ENCODE results near the gene CDS1. TPM values are rescaled to one million over a fixed set of nuclear protein-coding genes. Genes with fewer than 3 reads are reported as not detected.

CDS1 gene
- under 0.01 TPM in 1 of 2 replicates, not detected in the other for total RNA-seq

DNA sequence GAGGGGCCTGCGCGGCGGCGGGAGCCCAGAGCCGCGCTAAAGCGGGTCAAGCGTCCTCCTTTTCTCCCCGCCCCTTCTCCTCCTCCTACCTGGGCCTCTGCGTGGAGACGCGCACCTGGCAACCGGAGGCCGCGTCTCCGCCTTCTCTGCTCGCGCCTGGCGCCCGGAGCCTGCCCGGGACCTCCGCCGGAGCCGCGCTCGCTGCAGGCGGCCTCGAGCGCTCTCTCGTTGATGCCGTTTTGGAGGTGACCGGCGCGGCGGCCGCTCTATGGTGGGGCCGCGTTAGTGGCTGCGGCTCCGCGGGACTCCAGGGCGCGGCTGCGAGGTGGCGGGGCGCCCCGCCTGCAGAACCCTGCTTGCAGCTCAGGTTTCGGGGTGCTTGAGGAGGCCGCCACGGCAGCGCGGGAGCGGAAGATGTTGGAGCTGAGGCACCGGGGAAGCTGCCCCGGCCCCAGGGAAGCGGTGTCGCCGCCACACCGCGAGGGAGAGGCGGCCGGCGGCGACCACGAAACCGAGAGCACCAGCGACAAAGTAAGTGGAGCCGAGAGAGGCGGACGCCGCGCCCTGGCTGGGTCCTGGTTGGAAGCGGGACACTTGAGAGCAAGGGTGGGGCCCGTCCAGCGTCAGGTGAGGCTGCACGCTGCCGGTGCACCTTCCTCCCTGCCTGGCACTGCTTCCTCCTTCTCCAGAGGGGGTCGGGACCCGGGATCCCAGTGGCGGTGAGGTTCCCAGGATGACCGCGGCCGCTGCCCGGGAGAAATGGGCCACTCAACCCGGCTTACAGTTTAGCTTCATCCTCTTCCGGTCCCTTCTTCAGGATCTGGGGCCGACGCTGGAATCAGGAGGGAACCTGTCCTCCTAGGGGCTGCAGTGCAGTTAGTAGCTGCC, at the start of gene CDS1:
CDS1 (plus strand) TSS at position 140 of the 888 bp plus-strand sequence; CDS start at position 415, 275 bp downstream.

Other genes with a start within 250 kb of the CDS1 start
- not detected in 2 replicates for gene NKX6-1, start 83.8 kb upstream of the CDS1 start, total RNA-seq